HepG2 (cell line): ENCODE data around the gene LDAF1. TPM values are rescaled to one million over a fixed set of nuclear protein-coding genes. Genes with fewer than 3 reads are reported as not detected.

Experiments
- CENPT ChIP-seq: sonication (generic); formaldehyde crosslinking; IDR thresholded peaks from 2 replicates; pipeline ENCODE4 v1.8.0; 2022; ENCODE audit warnings: low read depth, mild to moderate bottlenecking, moderate library complexity, missing genetic modification reagents
- KDM1A ChIP-seq: IDR thresholded peaks from 2 replicates; pipeline ENCODE4 v1.6.1; 2016; ENCODE audit warnings: missing compliant biosample characterization
- MTA1 ChIP-seq: sonication (generic); formaldehyde crosslinking; IDR thresholded peaks from 2 replicates; pipeline ENCODE4 v1.4.0; 2020; ENCODE audit warnings: missing genetic modification reagents, mild to moderate bottlenecking, borderline replicate concordance
- NFIB ChIP-seq: sonication (generic); formaldehyde crosslinking; IDR thresholded peaks from 2 replicates; pipeline ENCODE4 v1.9.0; 2021; ENCODE audit warnings: missing genetic modification reagents, mild to moderate bottlenecking, borderline replicate concordance
- NFYC ChIP-seq: IDR thresholded peaks from 2 replicates; pipeline ENCODE4 v1.6.1; 2016; ENCODE audit warnings: missing genetic modification reagents, missing compliant biosample characterization
- RXRA ChIP-seq: sonication (generic); formaldehyde crosslinking; IDR thresholded peaks from 2 replicates; pipeline ENCODE4 v1.5.1; 2020; ENCODE audit warnings: missing genetic modification reagents
- SCMH1 ChIP-seq: sonication (generic); formaldehyde crosslinking; IDR thresholded peaks from 2 replicates; pipeline ENCODE4 v1.9.0; 2021; ENCODE audit warnings: missing genetic modification reagents, mild to moderate bottlenecking, borderline replicate concordance
- ZNF138 ChIP-seq: sonication (generic); formaldehyde crosslinking; IDR thresholded peaks from 2 replicates; pipeline ENCODE4 v1.5.0; 2020; ENCODE audit warnings: mild to moderate bottlenecking, low read depth, missing genetic modification reagents
- ZNF253 ChIP-seq: sonication (generic); formaldehyde crosslinking; IDR thresholded peaks from 2 replicates; pipeline ENCODE4 v1.8.0; 2022; ENCODE audit warnings: mild to moderate bottlenecking, missing genetic modification reagents, borderline replicate concordance
- ZNF331 ChIP-seq: sonication (generic); formaldehyde crosslinking; IDR thresholded peaks from 2 replicates; pipeline ENCODE4 v1.4.0; 2020; ENCODE audit warnings: missing genetic modification reagents
- ZNF441 ChIP-seq: sonication (generic); formaldehyde crosslinking; IDR thresholded peaks from 2 replicates; pipeline ENCODE4 v1.7.0; 2021; ENCODE audit warnings: missing genetic modification reagents, borderline replicate concordance
- ZNF615 ChIP-seq: sonication (generic); formaldehyde crosslinking; IDR thresholded peaks from 2 replicates; pipeline ENCODE4 v1.5.0; 2020; ENCODE audit warnings: mild to moderate bottlenecking, missing genetic modification reagents, borderline replicate concordance
- ZNF792 ChIP-seq: IDR thresholded peaks from 2 replicates; pipeline ENCODE4 v1.6.1; 2016
- ZNF850 ChIP-seq: sonication (generic); formaldehyde crosslinking; conservative IDR thresholded peaks from 2 replicates; pipeline ENCODE4 v1.9.0; 2021; ENCODE audit warnings: mild to moderate bottlenecking, missing genetic modification reagents
- polyA plus RNA-seq, 8 experiments: library from polyadenylated mRNA; depleted of rRNA in 3 of 8; stranded (reverse) in 7 of 8; unstranded in 1 of 8; fragments of >200 nt; fragmentation: Illumina TruSeq in 4 of 8; extraction: Trizol in 4 of 8; gene quantifications; 2 replicates each; pipeline versions ENCODE4 v1.2.1 to v1.2.3, GENCODE V29; 2011 to 2016; ENCODE audit warnings: low read depth in 4 of 8, missing spikeins in 1 of 8, mixed read lengths in 1 of 8; ENCODE audit not compliant: insufficient read depth in 1 of 8
- total RNA-seq, 5 experiments: library from RNA; depleted of rRNA; stranded (reverse); fragments of >200 nt; fragmentation: Illumina TruSeq; extraction: Trizol; gene quantifications; 2 replicates each; pipeline ENCODE4 v1.2.3, GENCODE V29; 2016; ENCODE audit warnings: low read depth in 1 of 5
- TF ChIP-seq, protein P1 (sequence below): sonication (generic); formaldehyde crosslinking; IDR thresholded peaks from 2 replicates; pipeline ENCODE4 v1.4.0; 2020; ENCODE audit warnings: missing genetic modification reagents
- TF ChIP-seq, protein P2 (sequence below): sonication (generic); formaldehyde crosslinking; IDR thresholded peaks from 2 replicates; pipeline ENCODE4 v1.4.0; 2020; ENCODE audit warnings: mild to moderate bottlenecking, missing genetic modification reagents
- TF ChIP-seq, protein P3 (sequence below): sonication (generic); formaldehyde crosslinking; IDR thresholded peaks from 2 replicates; pipeline ENCODE4 v1.4.0; 2020; ENCODE audit warnings: mild to moderate bottlenecking, missing genetic modification reagents
- TF ChIP-seq, protein P4 (sequence below): sonication (generic); formaldehyde crosslinking; IDR thresholded peaks from 2 replicates; pipeline ENCODE4 v1.8.0; 2022; ENCODE audit warnings: low read depth, missing genetic modification reagents
- TF ChIP-seq, protein P5 (sequence below): sonication (generic); formaldehyde crosslinking; IDR thresholded peaks from 2 replicates; pipeline ENCODE4 v1.8.1; 2023; ENCODE audit warnings: mild to moderate bottlenecking, inconsistent platforms, moderate library complexity, missing genetic modification reagents, borderline replicate concordance

The LDAF1 gene
- total and polyA plus RNA-seq, 2 of the 13 experiments (the other 11 are each of a cell fraction or from before 2014, with no cell fraction given): 6.3 to 7.5 TPM

DNA sequence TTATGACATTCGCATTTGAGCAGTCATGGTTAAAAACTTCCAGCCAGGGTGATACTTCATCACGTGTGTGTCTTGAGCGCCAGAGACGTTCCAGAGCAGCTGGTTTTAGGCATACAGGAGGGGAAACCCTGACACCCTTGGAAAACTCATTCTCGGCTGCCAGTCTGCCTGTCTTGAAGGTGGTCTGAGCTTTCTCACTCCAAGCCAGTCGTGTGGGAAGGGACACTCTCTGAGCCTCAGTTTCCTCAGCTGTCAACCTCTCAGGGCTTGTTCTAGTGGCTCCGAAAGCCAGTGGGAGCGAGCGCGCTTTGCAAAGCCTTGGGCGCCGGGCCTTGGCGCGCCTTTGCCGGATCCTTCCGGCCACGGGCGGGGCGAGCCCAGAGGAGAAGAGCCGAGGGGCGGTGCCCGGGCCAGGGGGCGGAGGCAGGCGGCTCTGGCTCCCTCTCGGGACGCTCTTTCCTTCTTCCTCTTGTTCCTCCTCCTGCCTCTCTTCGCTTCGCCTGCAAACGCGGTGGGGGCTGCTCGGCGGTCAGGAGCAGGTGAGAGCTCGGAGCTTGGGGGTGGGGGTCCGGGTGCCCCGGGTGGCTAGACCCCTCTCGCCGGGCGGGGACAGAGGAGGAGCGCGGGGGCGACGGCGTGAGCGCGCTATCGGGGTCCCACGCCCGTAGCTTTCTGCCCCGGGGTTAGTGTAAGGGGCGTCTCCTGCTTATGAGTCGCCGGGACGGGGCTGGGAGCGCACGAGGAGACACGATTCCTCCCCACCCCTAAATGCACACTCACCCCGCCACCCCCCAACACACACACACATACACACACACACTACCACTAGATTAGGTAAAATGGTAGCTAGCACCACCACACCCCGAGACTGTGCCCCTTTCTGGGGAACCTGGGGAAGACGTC is at the start of gene LDAF1 (continued):
- TF ChIP-seq, protein P1, sequence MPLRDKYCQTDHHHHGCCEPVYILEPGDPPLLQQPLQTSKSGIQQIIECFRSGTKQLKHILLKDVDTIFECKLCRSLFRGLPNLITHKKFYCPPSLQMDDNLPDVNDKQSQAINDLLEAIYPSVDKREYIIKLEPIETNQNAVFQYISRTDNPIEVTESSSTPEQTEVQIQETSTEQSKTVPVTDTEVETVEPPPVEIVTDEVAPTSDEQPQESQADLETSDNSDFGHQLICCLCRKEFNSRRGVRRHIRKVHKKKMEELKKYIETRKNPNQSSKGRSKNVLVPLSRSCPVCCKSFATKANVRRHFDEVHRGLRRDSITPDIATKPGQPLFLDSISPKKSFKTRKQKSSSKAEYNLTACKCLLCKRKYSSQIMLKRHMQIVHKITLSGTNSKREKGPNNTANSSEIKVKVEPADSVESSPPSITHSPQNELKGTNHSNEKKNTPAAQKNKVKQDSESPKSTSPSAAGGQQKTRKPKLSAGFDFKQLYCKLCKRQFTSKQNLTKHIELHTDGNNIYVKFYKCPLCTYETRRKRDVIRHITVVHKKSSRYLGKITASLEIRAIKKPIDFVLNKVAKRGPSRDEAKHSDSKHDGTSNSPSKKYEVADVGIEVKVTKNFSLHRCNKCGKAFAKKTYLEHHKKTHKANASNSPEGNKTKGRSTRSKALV (CRISPR knock-in tag): peak; percentile 94
- TF ChIP-seq NFYC (CRISPR knock-in tag) (no peak), ZNF850 (CRISPR knock-in tag) (no peak), RXRA (CRISPR knock-in tag) (peak; percentile 60; the same call in 1 of the 2 replicates), NFIB (CRISPR knock-in tag) (no peak), ZNF792 (CRISPR knock-in tag) (no peak), MTA1 (CRISPR knock-in tag) (peak; percentile 78; the same call in 1 of the 2 replicates), ZNF253 (CRISPR knock-in tag) (no peak), ZNF441 (CRISPR knock-in tag) (no peak), CENPT (CRISPR knock-in tag) (0 out of 2 replicates have a peak, but pooled peaks have one; percentile 4), ZNF615 (CRISPR knock-in tag) (no peak), ZNF138 (no peak), KDM1A (CRISPR knock-in tag) (no peak), SCMH1 (no peak), ZNF331 (CRISPR knock-in tag) (0 out of 2 replicates have a peak, but pooled peaks have one; percentile 21)
- TF ChIP-seq, protein P2, sequence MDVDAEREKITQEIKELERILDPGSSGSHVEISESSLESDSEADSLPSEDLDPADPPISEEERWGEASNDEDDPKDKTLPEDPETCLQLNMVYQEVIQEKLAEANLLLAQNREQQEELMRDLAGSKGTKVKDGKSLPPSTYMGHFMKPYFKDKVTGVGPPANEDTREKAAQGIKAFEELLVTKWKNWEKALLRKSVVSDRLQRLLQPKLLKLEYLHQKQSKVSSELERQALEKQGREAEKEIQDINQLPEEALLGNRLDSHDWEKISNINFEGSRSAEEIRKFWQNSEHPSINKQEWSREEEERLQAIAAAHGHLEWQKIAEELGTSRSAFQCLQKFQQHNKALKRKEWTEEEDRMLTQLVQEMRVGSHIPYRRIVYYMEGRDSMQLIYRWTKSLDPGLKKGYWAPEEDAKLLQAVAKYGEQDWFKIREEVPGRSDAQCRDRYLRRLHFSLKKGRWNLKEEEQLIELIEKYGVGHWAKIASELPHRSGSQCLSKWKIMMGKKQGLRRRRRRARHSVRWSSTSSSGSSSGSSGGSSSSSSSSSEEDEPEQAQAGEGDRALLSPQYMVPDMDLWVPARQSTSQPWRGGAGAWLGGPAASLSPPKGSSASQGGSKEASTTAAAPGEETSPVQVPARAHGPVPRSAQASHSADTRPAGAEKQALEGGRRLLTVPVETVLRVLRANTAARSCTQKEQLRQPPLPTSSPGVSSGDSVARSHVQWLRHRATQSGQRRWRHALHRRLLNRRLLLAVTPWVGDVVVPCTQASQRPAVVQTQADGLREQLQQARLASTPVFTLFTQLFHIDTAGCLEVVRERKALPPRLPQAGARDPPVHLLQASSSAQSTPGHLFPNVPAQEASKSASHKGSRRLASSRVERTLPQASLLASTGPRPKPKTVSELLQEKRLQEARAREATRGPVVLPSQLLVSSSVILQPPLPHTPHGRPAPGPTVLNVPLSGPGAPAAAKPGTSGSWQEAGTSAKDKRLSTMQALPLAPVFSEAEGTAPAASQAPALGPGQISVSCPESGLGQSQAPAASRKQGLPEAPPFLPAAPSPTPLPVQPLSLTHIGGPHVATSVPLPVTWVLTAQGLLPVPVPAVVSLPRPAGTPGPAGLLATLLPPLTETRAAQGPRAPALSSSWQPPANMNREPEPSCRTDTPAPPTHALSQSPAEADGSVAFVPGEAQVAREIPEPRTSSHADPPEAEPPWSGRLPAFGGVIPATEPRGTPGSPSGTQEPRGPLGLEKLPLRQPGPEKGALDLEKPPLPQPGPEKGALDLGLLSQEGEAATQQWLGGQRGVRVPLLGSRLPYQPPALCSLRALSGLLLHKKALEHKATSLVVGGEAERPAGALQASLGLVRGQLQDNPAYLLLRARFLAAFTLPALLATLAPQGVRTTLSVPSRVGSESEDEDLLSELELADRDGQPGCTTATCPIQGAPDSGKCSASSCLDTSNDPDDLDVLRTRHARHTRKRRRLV: no peak
- TF ChIP-seq, protein P3, sequence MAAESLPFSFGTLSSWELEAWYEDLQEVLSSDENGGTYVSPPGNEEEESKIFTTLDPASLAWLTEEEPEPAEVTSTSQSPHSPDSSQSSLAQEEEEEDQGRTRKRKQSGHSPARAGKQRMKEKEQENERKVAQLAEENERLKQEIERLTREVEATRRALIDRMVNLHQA (CRISPR knock-in tag): no peak
- TF ChIP-seq, protein P4, sequence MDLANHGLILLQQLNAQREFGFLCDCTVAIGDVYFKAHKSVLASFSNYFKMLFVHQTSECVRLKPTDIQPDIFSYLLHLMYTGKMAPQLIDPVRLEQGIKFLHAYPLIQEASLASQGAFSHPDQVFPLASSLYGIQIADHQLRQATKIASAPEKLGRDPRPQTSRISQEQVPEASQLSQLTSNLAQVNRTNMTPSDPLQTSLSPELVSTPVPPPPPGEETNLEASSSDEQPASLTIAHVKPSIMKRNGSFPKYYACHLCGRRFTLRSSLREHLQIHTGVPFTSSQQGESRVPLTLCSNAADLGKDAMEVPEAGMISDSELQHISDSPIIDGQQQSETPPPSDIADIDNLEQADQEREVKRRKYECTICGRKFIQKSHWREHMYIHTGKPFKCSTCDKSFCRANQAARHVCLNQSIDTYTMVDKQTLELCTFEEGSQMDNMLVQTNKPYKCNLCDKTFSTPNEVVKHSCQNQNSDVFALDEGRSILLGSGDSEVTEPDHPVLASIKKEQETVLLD: no peak
- TF ChIP-seq, protein P5, sequence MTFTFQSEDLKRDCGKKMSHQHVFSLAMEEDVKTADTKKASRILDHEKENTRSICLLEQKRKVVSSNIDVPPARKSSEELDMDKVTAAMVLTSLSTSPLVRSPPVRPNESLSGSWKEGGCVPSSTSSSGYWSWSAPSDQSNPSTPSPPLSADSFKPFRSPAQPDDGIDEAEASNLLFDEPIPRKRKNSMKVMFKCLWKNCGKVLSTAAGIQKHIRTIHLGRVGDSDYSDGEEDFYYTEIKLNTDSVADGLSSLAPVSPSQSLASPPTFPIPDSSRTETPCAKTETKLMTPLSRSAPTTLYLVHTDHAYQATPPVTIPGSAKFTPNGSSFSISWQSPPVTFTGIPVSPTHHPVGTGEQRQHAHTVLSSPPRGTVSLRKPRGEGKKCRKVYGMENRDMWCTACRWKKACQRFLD (CRISPR knock-in tag): 0 out of 2 replicates have a peak, but pooled peaks have one; percentile 37
